ENCODE data around the gene CD163.
"Not testable (repeated sequence)": the region's sequence is repeated elsewhere in the genome, so short reads cannot be mapped to it uniquely, and the experiment has no call there.

Gene CD163

DNA sequence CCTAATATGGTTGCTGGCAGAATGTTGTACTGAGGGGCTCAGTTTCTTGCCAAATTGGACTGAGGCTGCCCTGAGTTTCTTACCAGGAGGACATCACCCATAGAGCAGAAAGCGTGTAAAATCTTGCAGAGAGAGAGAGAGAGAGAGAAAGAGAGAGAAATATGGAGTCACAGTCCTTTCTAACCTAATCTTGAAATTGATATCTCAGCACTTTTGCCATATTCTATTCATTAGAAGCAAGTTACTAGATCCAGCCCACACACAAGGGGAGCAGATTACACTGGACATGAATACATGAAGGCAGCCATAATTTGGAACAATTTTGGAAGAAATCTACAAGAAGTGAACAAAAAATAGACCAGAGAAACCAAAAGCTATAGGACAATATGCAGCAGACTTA, 55.5 kb downstream of the CD163 start:
- no peak for DNase-seq

- no peak for DNase-seq
Observed at GRCh38 chr12:7444537-7444936, 59.0 kb downstream of the CD163 start.

DNA sequence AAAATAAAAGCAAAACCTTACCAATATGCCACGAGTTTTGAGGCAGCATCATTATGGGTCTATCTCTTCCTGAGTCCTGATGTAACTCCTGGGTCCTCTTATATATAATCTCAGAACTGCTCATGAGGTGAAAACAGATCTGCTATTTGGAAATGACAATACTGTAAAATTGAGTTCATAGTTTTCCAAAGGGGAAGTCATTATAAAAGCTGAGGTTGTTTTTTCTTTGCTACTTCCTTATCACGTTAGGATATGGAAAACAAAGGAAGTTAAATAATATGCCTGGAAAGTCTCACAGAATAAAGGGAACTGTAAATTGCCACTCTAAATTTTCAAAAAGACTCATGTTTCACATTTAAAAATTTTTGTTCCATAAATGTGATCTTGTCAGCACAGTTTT, 59.5 kb downstream of the CD163 start, which contains the start of gene CD163L1:
CD163L1 (minus strand) TSS at position 78 of the 400 bp plus-strand sequence; CDS start at position 52, 26 bp downstream.
- no peak for DNase-seq

DNA sequence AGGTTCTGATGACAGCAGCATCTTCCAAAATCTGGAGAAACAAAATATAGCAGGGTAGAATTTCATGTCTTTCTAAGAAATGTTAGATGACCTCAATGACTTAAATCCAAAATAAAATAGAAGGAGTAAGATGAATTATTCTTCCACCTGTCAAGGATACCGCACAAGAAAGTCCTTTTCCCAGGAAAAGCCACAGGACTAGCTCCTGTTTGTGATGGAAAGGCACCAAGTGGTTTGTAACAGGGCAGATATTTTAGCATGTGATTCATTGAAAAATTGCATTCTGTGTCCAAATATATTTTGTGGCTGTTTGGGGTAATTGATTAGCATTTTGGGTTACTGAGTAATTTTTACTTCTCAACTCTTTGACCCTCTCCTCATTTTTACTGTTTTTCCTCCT, 62.4 kb downstream of the CD163 start:
- no peak for DNase-seq

DNA sequence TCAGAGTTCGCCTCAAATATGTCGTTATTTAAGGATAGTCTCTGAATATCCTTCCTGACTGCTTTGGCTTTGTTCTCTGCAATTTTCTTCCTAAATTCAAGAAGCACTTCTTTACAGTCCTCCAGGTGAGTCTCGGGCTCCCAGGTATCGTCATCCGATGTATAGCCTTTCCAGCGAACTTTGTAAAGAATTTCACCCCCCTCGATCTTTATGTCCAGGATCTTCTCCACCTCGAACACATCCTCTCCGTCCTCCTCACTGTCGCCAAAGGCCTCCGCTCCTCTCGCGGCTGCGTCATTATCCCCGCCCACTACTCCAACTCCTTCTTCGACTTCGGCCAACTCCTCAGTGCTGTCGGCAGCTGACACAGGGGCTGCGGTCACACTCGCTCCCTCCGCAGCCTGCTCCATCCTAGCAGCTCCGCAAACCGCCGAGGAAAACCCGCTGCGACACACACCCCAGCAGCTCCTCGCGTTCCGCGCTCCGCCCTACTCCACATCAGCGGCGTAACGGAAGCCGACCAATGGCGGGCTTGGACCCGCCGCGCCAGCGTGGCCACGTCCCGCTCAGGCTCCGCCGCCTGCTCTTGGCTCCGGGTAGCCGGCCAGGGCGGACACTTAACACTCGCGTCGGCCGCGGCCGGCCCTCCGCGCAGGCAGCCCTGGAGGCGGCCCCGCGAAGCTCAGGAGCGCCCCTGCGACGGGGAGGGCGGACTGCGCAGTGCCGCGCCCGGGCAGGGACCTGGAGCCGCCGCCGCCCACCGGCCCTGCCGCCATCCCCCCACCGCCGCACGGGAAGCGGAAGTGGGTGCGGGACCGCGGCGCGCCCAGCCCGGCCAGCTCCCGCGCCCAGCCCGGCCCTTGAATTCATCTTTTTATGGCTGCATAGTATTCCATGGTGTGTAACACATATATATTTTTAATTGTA, 63.7 kb downstream of the CD163 start:
- no peak for DNase-seq

GRCh38 chr12:7438291-7438995, 65.1 kb downstream of the CD163 start:
- not testable (repeated sequence) for DNase-seq

DNA sequence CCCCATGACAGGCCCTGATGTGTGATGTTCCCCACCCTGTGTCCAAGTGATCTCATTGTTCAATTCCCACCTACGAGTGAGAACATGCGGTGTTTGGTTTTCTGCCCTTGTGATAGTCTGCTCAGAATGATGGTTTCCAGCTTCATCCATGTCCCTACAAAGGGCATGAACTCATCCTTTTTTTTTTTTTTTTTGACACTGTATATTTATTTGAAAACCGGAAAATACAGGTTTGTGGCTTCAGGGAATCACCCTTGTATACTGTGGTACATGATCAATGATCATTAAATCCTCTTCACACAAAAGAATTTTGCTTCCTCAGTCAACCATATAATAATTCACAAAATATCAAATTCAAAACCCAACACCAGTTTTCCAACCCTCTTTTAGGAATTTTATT, 66.1 kb downstream of the CD163 start:
- DNase-seq, result not testable (repeated sequence)

GRCh38 chr12:7434670-7435069, 68.9 kb downstream of the CD163 start:
- DNase-seq, result no peak

DNA sequence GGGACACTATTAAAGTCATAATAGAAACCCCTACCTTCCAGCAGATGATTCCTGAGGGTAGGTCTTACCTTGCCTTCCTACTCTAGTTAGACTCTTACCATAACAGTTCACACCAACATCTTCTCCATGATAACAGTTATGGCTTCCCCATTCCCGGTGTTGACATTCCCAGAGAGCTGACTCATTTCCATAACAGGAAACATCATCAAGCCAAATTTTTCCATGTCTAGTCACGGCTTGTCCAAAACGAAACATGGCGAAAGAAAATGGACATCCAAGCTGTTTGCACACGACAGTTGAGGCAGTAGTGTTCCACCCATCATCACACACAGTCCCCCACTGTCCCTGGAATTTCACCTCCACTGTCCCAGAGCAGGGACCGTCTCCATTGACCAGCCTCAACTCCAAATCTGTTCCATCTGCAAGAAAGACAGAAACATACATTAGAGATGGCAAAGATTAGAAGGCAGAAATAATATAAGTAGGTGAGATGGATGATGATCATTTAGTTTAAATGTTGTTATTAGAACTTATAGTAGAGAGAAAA, 70.2 kb downstream of the CD163 start:
- DNase-seq, result no peak

DNA sequence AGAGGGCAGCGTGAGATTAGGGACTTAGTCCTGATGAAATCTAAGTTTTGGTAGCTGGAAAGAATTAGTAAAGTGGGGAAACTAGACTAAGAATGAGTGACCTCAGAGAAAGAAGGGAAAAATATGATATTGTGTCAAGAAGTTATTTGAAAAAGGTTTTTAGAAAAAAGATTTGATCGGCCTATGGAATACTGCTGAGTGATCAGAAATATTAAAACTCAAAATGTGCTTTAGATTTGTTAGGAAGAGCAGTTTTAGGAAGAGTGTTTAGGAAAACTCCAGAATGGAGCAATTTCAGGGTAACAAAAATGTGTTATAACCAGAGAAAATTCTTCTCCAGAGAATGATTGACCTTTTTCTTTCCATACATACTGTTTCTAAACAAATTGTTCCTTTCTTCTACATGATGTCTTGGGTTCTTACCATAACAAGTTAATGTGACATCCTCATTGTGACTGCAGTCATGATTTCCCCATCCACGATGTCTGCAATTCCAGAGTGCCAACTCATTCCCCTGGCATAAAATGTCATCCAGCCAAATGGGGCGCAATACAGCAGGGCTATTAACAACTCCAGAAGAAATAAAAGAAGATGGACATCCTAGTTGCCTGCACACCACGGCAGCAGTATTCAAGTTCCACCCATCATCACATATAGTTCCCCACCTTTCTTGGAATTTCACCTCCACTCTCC, 71.4 kb downstream of the CD163 start:
- DNase-seq, result no peak
